GM18507 (cell line): Measurements from ENCODE around the gene FAM186B.
"Not testable (repeated sequence)": the region's sequence is repeated elsewhere in the genome, so short reads cannot be mapped to it uniquely, and the experiment has no call there.

Experiments used
- DNase-seq: peaks from one replicate; pipeline ENCODE4 v3.0.0; 2011; ENCODE audit warnings: low read depth; ENCODE audit not compliant: insufficient read length; ENCODE audit errors: extremely low spot score
- FAIRE-seq: peaks from 2 replicates; lab custom pipeline; 2011; peaks lifted over from hg19 to GRCh38; lab: Jason Lieb, UNC

Gene FAM186B

DNA sequence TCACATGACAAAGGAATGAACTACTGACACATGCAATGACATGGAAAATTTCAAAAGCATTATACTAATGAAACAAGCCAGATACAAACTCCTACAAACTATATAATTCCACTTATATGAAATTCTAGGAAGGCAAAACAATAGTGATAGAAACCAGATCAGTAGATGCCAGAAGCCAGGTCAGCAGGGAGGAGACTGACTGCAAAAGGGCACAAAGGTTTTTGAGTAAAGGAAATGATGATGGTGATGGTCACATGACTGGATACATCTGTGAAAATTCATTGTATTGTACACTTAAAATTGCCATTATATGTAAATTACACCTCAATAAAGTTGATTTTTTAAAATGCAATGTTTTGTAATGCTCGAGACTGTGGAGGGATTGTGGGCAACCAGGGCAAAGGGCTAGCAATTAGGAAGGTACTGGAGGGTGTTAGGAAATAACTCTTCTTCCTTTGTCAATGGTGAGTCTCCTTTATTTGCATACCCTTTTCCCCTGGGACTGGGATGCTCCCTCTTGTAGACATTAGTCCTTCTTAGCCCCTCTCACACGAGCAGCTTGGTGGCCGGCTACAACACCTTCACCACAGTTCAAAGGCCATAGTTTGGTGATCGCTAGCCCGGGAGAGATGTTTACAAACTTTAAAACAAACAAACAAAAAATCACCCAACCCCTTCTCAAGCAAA, 11.2 kb upstream of the FAM186B start:
- no peak for FAIRE-seq
- no peak for DNase-seq

DNA sequence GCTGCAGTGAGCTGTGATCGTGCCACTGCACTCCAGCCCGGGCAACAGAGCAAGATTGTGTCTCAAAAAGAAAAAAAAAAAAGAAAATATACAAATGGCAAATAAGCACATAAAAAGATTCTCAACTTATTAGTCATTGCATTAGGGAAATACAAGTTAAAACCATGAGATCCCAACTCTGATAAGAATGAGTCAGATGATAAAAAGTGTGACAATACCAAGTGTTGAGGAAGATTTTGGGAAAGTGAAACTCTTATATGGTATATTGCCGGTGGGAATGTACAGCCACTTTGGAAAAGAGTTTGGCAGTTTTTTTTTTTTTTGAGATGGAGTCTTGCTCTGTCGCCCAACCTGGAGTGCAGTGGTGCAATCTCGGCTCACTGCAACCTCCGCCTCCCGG, 10.3 kb upstream of the FAM186B start:
- no peak for FAIRE-seq

DNA sequence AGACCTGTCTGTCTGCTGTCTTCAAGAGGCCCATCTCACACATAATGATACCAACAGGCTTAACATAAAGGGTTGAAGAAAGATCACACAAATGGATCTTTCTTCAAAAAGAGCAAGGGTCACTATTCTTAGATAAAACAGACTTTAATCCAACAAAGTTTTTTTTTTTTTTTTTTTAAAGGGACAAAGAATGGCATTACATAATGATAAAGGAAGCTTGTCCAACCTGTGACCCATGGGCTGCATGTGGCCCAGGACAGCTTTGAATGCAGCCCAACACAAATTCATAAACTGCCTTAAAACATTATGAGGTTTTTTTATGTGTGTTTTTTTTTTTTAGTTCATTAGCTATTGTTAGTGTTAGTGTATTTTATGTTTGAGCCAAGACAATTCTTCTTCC, 6.8 kb upstream of the FAM186B start:
- no peak for FAIRE-seq
- DNase-seq: no peak

More for the DNA sequence above, 10.3 kb upstream of the FAM186B start:
- no peak for DNase-seq

DNA sequence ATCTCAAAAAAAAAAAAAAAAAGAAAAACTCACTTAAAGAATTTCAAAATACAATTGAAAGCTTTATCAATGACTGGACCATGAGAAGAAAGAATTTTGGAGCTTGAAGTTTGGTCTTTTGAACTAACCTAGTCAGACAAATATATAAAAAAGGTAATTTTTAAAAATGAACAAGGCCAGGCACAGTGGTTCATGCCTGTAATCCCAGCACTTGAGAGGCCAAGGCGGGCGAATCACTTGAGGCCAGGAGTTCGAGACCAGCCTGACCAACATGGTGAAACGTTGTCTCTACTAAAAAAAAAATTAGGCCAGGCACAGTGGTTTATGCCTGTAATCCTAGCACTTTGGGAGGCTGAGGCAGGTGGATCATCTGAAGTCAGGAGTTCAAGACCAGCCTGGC, 5.3 kb upstream of the FAM186B start:
- FAIRE-seq, DNase-seq: not testable (repeated sequence)

DNA sequence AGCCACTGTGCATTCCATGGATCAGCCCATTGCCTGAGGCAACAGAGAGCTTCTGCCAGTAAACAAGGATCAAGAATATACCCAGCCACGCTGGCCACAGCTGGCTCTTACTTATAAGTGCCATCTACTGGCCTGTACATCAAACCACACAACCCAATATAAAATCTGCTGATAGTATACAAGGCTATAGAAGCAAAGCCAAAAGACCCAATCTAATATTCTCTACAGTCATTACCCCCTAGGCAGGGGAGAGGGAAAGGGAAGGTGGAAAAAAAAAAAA, 4.4 kb upstream of the FAM186B start:
- DNase-seq (no peak), FAIRE-seq (no peak)

DNA sequence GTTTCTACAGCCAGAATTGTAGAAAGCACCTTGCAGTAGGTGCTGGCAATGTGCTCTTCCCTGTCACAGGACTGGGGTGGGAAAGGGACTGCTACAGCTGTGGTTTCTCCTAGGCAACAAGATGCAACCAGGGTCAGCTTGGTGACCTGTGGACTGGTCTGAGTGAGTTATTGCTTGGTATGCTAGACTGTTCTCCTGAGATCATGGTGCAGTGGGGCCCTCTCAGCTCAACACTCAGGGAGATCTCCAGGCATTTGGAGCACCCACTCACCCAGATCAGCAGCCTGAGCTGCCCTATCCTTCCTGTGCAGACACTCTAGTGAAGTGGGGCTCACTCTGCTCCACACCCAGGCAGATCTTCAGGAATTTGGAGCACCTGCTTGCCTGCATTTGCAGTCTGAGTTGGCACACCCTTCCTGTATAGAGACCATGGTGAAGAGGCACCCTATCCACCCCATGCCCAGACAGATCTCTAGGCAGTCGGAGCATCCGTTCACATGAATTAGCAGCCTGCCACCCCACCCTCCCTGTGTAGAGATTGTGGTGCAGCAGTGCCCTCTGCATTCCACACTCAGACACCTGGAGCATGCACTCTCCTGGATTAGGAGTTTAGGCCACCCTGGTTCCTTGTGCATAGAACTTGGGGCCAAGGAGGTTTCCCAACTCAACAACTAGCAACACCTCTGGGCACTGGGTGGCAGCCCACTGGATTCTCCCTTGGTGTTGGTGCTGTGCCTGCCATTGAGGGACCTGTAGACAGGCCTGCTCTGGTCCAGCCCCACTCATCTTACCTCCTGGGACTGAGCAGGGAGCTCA, 3.8 kb upstream of the FAM186B start:
- FAIRE-seq (no peak), DNase-seq (no peak)

DNA sequence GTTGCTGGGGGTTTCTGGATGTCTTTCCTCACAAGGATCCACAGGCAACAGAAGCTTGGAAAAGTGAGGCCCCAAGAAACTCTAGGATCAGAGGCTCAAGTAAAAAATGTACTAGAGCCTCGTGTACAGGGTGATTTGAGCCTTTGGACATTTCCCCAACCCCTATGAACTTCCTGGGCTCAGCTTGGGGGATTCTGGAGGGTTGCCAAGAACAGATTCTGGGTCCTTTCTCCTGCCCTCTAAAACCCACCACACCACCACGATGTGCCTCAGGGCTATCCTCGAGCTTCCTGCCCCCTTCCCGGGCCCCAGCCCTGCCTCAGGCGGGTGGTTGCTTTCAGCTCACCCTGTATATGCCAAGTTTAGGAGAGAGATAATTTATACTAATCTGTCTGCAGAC, 583 bp downstream of the FAM186B start:
- DNase-seq (no peak), FAIRE-seq (no peak)

DNA sequence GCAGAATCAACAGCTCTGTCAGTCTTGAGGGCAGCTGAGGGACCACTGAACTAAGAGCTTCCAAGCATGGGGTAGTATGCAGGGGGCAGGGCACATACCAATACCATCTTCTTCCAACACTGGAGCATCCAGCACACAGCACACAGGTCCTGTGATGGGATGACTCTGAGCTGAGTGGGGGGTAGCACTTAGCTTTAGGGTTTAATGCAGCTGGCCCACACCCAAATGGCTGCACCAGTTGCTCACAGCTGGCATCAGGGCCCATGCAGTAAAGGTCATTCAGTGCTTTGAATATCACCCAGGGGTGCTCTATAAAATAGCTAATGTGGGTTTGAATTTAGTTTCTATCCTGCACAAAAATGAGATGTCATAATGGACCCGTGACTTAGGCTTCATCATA, 1.7 kb downstream of the FAM186B start:
- FAIRE-seq (no peak), DNase-seq (no peak)

DNA sequence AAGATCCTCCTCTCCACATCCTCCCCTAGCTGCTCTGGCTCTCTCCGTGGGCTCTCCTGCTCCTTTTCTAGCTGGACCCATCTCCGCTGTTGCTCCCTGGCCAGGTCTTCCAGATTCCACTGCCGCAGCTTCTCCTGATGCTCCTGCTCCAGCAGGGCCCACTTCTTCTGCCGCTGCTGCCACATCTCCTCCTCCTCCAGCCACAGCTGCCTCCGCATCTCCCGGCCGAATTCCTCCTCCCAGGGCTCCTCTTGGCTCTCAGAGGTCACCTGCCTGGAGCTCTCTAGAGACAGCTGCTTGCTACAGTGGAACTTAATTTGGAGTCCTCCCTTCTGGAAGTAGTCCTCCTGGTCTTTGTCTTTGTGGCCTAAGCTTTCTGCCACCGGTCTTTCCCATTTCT, 5.5 kb downstream of the FAM186B start:
- DNase-seq (no peak), FAIRE-seq (no peak)

DNA sequence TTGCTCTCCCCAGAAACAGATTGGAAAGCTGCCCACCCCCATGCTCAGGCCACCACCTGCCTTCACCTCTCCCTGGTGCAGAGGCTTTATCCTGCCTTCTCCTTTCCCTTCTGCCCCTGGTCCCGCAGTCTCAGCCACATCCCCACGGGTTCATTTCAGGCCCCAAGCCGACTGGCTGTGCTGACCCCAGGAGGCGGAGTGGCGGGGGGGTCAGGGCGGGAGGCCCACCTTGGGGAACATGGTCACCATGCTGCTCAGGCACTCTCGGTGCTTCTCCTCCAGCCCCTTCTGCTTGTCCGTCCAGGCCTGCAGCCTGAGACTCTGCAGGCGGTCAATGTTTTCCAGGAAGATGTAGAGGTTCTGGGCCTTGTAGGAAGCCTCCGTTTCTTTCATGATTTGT, 6.9 kb downstream of the FAM186B start:
- DNase-seq: no peak
- no peak for FAIRE-seq

DNA sequence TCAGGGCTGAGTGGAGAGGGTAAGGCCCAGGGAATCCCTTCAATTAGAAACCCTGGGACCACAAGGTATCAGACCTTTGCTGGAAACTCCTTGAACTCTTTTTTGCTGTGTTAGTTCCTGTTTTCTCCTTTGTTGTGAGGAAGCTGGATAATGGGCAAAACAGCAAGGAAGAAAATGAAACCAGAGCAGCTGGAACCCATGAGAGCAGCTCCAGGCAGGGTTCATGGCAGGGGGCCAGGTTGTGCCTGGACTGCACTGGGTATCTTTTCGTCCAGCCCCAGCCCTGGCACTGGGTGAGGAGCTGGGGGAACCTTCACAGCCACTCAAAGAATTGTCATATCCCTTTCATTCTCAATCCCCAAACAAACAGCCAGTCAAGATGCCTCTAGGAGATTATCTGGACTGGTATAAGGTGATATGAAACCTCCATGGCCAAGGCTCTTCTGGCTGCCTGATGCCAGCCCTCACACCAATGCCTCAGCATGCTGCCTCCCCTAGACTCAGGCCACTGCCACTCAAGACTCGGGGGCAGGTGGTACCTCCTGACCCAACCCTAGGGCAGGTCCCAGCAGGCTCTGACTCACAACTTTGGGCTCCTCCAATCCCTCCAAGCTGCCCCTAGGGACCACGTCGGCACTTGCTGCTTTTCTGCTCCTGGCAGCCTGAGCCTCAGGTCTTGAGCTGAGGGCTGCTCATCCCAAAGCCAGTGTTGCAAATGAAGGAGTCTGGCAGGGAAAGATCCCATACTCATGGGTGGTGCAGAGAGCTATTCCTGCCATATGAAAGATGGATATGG, 16.5 kb downstream of the FAM186B start:
- no peak for FAIRE-seq
- DNase-seq: no peak

DNA sequence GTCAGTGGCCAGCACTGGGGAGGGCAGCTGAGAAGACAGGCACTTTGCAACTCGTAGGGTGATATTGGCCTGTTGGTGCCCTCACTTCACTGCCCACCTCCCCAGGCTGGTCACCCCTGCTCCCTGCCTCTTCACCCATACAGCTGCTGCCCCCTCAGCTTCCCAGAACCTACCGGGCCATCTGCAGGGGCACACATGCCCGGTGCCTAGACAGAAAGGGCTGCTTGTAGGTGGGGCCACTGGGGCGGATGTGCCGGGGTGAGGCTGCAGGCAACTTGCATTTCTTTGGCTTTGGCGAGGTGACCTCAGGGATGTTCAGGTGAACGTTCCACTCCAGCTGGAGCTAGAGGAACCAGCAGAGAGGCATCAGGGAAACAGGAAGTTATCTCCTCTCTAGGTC, 17.2 kb downstream of the FAM186B start:
- DNase-seq (no peak), FAIRE-seq (no peak)

DNA sequence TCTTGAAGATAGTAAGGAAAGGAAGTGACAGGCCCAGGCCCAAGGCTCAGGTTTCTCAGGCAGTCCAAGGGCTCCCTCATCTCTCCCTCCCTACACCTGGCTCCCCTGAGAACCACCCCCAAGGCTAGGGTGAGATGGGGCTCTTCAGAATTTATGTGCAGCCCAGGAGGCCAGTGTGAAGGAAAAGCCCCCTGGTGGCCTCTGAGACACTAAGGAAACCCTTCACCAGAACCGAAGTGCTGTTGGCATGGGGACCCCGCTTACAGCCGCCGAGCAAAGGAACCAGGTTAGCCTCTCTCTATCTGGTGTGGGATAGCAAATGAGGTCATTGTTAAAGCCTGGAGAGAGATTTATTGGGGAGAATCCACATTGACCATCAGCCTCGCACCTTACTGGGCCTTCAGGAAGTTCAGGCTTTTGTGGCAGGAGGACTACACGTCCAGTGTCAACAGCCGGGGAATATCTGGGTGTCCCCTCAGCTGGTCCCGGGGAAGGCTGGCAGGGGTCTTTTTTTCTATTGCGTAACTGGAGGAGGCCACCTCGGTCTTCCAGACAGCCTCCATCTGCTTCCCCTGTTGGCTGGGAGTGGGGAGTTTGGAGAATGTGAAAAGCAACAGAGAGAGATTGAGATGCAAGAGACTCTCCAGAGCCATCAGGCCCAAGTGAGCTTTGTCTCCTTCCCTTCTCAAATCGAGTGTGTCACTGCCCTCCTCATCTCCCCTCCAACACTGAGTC, 18.1 kb downstream of the FAM186B start:
- no peak for FAIRE-seq
- no peak for DNase-seq

DNA sequence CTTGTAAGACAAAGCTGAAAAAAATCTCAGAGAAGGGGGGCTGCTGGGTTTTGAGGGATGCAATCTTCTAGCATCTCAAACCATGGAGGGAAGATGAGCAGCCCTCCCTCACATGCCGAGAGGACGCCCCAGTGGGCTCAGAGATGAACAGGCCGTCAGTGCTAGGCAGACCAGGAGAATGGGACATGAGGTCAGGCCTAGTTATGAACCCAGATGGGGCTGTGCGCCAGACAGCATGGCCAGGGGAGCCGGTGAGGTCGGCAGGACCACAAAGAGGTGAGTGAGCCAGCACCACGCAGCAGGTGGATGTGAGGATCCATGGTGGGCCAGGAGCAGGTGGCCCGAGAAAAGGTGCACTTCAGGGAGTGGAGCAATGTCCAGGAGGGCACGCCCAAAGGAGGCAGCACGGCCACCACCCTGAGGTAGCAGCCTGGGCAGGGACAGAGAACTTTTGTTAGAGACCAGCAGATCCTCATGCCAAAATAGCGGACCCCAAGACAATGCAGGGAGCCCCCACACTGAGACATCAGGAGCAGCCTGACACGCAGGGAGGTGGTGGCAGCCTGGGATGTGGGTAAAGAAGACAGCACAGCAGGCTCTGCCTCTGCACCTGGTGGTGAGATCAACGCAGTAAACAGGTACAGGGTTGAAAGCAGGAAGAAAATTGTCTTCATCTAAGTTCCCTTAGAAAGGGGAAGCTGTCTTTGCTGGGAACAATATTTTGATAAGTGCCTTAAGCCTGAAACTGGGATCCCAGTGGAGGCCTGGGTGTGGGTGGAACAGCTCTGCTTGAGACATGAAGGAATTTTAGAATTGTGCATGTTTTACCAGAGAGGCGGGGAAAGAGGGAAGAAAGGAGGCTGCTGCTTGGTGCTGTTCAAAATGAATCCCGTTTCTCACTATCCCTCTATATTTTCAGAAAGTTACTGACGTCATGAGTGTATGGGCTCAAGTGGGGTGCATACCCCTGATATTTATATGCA, 19.7 kb downstream of the FAM186B start:
- FAIRE-seq (no peak), DNase-seq (no peak)

DNA sequence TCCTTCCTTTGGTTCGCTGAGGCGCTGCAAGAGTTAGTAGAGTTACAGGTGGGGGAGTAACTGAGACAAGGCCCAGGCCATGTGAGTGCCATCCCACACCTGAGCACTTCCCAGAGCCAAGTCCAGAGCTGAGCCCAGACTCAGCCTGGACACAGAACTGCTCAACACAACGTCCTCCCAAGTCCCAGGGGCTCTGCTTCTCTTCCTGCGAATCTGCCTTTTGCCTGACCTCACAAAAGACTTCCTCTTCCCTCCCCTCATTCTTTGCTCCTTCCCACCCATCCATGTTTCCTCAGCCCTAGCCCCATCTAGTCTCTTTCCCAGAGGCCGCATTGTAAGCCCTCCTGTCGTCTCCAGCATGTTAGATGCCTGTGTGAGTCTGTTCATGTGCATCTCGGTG, 20.8 kb downstream of the FAM186B start:
- FAIRE-seq (no peak), DNase-seq (no peak)

DNA sequence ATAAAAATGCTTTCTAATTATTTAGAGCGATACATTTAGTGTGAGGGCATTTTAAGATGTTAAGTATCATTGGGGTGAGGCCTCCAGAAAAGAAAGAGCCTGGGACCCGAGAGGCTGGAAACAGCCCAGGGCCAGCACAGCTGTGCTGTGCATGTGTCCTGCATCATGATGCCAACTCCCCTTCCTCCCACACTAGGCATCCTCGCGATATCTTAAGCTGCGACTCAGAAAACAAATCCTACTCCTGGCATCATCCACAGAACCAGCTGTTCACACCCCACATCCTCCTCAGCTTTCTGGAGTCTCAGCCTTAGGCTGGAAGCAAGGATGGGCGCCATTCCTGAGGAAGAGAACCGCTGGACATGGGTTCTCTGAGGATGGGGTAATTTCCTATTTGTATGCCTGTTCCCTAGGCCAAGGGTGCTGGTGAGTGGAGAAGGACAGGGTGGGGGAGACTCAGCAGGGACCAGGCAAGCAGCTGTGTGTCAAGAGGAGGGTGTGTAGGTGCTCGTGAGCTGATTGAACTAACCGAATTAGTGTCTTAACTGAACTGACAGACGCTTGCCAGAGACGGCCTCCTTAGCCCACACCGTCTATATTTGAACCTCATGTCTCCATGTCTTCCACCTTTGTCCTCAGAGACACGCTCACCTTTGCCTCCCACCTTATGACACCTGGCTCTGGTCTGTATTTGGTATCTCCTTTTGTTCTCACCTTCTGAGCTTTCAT, 21.9 kb downstream of the FAM186B start:
- FAIRE-seq (no peak), DNase-seq (no peak)

DNA sequence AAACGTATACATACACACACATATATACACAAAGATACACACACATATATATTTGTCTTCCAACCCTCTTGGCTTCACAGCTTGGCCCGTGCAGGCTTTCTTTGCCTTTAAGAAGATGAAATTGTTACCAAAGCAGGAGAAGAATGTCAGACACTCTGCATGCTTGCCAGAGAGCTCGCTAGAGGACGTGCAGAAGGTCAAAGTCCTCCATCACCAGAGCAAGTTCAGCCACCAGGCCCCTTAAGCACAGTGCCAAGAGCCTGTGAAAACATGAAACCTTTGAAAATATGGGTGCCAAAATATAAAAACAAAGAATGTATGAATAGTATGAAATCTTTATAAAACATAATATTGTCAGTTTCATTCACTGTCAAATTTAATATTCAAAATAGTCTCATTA, 22.6 kb downstream of the FAM186B start:
- DNase-seq (no peak), FAIRE-seq (no peak)

DNA sequence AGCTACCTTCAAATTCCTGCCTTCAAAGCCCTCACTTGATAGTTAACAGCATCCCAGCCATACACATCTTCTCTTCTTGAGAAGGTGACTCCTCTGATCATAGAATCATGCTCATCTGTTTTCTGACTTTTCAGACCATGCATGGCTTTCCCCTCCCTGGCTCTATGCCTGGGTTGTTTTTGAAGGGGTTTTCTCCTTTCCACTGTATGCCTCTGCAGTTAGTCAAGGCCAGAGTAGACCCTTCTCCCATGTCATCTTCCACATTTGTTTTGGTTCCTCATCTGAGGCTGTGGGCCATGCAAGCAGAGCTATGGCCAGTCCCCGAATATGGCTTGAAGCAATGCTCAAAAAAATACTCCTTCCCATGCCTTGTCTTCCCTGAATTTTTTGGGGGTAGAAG, 23.2 kb downstream of the FAM186B start:
- FAIRE-seq (no peak), DNase-seq (no peak)
